ENCODE measurements around the gene VWCE. TPM values are rescaled to one million over a fixed set of nuclear protein-coding genes. Genes with fewer than 3 reads are reported as not detected.
A peak's percentile ranks its signal among the peaks of the same experiment; 100 is the strongest.

The VWCE gene, protein sequence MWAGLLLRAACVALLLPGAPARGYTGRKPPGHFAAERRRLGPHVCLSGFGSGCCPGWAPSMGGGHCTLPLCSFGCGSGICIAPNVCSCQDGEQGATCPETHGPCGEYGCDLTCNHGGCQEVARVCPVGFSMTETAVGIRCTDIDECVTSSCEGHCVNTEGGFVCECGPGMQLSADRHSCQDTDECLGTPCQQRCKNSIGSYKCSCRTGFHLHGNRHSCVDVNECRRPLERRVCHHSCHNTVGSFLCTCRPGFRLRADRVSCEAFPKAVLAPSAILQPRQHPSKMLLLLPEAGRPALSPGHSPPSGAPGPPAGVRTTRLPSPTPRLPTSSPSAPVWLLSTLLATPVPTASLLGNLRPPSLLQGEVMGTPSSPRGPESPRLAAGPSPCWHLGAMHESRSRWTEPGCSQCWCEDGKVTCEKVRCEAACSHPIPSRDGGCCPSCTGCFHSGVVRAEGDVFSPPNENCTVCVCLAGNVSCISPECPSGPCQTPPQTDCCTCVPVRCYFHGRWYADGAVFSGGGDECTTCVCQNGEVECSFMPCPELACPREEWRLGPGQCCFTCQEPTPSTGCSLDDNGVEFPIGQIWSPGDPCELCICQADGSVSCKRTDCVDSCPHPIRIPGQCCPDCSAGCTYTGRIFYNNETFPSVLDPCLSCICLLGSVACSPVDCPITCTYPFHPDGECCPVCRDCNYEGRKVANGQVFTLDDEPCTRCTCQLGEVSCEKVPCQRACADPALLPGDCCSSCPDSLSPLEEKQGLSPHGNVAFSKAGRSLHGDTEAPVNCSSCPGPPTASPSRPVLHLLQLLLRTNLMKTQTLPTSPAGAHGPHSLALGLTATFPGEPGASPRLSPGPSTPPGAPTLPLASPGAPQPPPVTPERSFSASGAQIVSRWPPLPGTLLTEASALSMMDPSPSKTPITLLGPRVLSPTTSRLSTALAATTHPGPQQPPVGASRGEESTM
- 3.4 TPM for total RNA-seq

DNA sequence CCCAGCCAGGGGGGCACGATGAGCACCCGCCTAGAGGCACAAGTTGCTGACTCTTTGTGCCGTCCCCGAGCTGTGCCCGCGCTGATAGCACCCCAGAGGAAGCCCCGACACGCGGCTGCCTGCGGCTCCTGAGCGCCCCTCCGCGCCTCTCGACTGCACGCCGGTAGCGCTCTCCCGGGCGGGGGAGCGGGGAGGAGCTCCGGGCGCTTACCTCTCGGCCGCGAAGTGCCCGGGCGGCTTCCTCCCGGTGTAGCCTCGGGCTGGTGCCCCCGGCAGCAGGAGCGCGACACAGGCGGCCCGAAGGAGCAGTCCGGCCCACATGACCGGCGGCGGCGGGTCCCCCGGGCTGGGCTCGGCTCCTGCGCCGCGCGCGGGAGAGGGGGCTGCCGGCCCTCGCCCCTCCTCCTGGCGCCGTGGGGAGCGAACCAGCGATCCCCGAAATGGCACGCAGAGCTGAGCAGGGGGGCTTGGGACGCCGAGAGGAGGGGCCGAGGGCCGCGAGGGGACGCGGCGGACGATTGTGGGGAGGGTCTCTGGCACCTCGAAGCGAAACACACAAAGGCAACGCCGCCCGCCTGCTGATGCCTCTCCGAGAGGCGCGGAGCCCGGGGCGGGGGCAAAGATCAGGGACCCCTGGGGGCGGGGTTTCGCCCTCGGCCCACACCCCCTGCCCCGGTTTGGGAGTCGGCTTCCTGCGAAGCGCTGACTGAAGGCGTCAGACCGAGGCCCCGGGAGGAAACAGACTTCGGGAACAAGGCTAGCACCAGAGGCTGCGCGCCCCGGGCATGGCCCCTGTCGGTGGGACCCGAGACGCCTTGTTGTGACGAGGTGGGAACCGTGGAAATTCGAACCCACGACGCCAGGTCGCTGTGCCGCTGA, at the start of gene VWCE:
VWCE (minus strand) TSS at position 600 of the 879 bp plus-strand sequence; CDS start at position 321, 279 bp downstream.
- DNase-seq (ENCODE audit: extremely low spot score in 2 of 2) = no peak
- TF ChIP-seq POLR2AphosphoS5 (IDR thresholded peaks at IDR 0.05; ENCODE audit: insufficient read depth in 1 of 2, low read depth in 1 of 2) = no peak
- TF ChIP-seq, protein P1, sequence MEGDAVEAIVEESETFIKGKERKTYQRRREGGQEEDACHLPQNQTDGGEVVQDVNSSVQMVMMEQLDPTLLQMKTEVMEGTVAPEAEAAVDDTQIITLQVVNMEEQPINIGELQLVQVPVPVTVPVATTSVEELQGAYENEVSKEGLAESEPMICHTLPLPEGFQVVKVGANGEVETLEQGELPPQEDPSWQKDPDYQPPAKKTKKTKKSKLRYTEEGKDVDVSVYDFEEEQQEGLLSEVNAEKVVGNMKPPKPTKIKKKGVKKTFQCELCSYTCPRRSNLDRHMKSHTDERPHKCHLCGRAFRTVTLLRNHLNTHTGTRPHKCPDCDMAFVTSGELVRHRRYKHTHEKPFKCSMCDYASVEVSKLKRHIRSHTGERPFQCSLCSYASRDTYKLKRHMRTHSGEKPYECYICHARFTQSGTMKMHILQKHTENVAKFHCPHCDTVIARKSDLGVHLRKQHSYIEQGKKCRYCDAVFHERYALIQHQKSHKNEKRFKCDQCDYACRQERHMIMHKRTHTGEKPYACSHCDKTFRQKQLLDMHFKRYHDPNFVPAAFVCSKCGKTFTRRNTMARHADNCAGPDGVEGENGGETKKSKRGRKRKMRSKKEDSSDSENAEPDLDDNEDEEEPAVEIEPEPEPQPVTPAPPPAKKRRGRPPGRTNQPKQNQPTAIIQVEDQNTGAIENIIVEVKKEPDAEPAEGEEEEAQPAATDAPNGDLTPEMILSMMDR (IDR thresholded peaks at IDR 0.05) = no peak
- no peak for TF ChIP-seq POLR2A (IDR thresholded peaks at IDR 0.05)
- Histone ChIP-seq H3K4me1 (peaks cover 50% of the 10 kb centered on the region), H3K9me3 (no peaks in the 10 kb centered on the region), H3K27ac (peak within 1 kb of the TSS; percentile 74), H3K27me3 (no peaks in the 10 kb centered on the region), H3K36me3 (peaks cover 0 to 10% of the 10 kb centered on the region in 2 donors), H3K4me3 (peak within 1 kb of the TSS; percentile 60 to 70)
- intact Hi-C loops (cut with DNase I) = no loop called here

DNA sequence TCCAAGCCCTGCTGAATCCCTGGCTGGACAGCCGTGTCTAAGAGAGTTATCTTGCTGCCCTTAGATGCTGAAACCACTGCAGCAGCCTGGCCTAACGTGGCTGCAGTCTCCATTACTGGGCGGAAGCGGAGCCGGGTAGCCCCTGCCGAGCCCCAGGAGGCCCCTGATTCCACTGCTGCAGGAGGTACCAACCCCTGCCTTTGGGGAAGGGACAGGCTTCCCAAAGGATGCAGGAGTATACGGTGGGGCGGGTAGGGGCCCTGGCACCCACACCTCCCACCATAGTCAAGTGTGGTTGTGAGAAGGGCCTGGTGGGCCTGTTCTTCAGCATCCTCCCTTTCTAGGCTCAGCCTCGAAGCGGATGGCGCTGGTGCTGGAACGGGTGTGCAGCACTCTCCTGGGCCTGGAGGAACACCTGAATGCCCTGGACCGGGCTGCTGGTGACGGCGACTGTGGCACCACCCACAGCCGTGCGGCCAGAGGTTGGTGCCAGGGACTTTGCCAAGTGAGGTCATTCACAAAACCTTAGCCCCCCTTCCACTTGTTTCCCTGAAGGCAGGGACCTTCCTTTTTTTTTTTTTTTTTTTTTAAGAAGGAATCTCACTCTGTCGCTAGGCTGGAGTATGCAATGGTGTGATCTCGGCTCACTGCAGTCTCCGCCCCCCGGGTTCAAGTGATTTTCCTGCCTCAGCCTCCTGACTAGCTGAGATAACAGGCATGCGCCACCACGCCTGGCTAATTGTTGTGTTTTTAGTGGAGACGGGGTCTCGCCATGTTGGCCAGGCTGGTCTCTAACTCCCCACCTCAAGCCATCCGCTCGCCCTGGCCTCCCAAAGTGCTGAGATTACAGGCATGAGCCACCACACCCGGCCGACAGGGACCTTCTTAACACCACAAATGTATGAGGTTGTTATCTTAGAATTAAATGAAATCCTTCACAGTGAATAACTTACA, 49.0 kb upstream of the VWCE start:
- Histone ChIP-seq H3K36me3 (peaks cover 0 to 6% of the 10 kb centered on the region in 2 donors), H3K9me3 (no peaks in the 10 kb centered on the region), H3K27me3 (no peaks in the 10 kb centered on the region), H3K27ac (no peak overlapping the region), H3K4me1 (peaks cover 5% of the 10 kb centered on the region), H3K4me3 (no peak overlapping the region)
- intact Hi-C loops (cut with DNase I) = no loop called here
- TF ChIP-seq POLR2A (IDR thresholded peaks at IDR 0.05) = no peak
- TF ChIP-seq, protein P1 (IDR thresholded peaks at IDR 0.05) = no peak
- TF ChIP-seq POLR2AphosphoS5 (IDR thresholded peaks at IDR 0.05; ENCODE audit: insufficient read depth in 1 of 2, low read depth in 1 of 2) = no peak
- no peak for DNase-seq (ENCODE audit: extremely low spot score in 2 of 2)

DNA sequence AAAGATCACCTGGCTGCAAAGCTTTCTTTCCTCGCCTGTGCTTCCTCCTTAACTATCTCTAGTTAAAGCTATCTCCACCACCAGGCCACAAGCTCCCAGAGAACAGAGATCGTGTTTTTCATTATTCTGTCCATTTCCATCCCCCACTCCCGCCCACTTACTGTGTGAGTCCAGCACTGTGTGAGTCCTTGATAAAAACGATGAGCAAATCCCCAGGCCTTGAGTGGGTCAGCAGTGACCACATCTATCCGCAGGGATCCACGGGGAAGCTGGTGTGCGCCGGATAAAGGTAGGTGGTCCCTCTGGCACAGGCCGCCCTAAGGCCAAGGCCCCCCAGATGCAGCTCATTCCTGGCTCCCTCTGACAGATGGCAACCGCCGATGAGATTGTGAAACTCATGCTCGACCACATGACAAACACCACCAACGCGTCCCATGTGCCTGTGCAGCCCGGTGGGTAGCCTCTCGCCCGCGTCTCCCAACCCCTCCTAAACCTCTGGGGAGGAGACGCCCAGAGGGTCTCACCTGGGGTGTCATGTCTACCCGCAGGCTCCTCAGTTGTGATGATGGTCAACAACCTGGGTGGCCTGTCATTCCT, 47.2 kb upstream of the VWCE start:
- no peak for DNase-seq (ENCODE audit: extremely low spot score in 2 of 2)
- Histone ChIP-seq H3K27ac (no peak overlapping the region), H3K36me3 (no peaks in the 10 kb centered on the region), H3K4me1 (peaks cover 5% of the 10 kb centered on the region), H3K27me3 (no peaks in the 10 kb centered on the region), H3K4me3 (no peak overlapping the region), H3K9me3 (no peaks in the 10 kb centered on the region)
- intact Hi-C loops (cut with DNase I) = no loop called here
- no peak for TF ChIP-seq POLR2AphosphoS5 (IDR thresholded peaks at IDR 0.05; ENCODE audit: insufficient read depth in 1 of 2, low read depth in 1 of 2)
- TF ChIP-seq POLR2A (IDR thresholded peaks at IDR 0.05) = no peak
- TF ChIP-seq, protein P1 (IDR thresholded peaks at IDR 0.05) = no peak

DNA sequence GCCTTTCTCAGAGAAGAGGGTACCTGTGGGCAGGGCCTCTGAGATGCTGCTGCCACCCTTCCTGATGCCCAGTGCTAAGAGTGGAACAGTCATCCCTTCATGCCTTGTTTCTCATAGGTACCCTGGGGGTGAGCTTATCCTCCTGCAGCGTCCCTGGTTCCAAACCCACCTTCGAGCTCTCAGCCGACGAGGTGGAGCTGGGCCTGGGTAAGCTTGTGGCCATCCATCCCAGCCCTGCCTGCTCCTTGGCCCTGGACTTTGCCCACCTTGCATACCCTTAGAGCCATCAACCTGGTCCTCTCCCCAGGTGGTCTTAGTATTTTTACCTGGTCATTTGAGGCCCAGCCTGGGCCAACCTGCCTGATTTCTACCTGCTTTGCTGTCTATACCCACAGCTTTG, 46.6 kb upstream of the VWCE start:
- intact Hi-C loops (cut with DNase I) = no loop called here
- H3K4me3 ChIP-seq = no peak overlapping the region
- TF ChIP-seq POLR2AphosphoS5 (IDR thresholded peaks at IDR 0.05; ENCODE audit: insufficient read depth in 1 of 2, low read depth in 1 of 2) (no peak), POLR2A (IDR thresholded peaks at IDR 0.05) (no peak)
- TF ChIP-seq, protein P1 (IDR thresholded peaks at IDR 0.05) = no peak
- H3K27ac ChIP-seq = no peak overlapping the region
- no peaks in the 10 kb centered on the region for H3K27me3 ChIP-seq
- DNase-seq (ENCODE audit: extremely low spot score in 2 of 2) = no peak
- no peaks in the 10 kb centered on the region for H3K36me3 ChIP-seq
- no peaks in the 10 kb centered on the region for H3K9me3 ChIP-seq
- H3K4me1 ChIP-seq = peaks cover 7% of the 10 kb centered on the region

Measured in vagina (tissue), 2 donors.